Uterus (tissue), 2 donors: ENCODE data around the gene HIRIP3.

Experiments used
- CTCF ChIP-seq, 4 experiments: fragments of 200-600 bp in 2 of 4; fragments of 450-650 bp in 2 of 4; sonication (generic) in 2 of 4; IDR thresholded peaks; one replicate each; pipeline ENCODE4 v1.5.1; 2016 to 2019; ENCODE audit warnings: antibody characterized with exemption in 4 of 4, mild to moderate bottlenecking in 2 of 4, moderate library complexity in 1 of 4
- POLR2A ChIP-seq, 2 donors: fragments of 450-650 bp; IDR thresholded peaks; one replicate each; pipeline ENCODE4 v1.6.1; 2016; ENCODE audit warnings: antibody characterized with exemption in 2 of 2, mild to moderate bottlenecking in 1 of 2, moderate library complexity in 1 of 2

GRCh38 chr16:29973384-29974246, 21.8 kb downstream of the HIRIP3 start, which contains the start of gene TAOK2:
- TF ChIP-seq CTCF (IDR thresholded peaks at IDR 0.05) (peak in 1 of 4 experiments; percentile 11), POLR2A (IDR thresholded peaks at IDR 0.05) (peak; percentile 57 to 89)
